ENCODE data around the gene ZNF782. TPM values are rescaled to one million over a fixed set of nuclear protein-coding genes. Genes with fewer than 3 reads are reported as not detected.
A peak's percentile ranks its signal among the peaks of the same experiment; 100 is the strongest.

The ZNF782 gene
- total RNA-seq, 4 donors from 2014 or later: 8.0 to 15.9 (median 9.6) TPM

- peaks cover 0 to 27% (median 9%) of the 10 kb centered on the region in 4 donors for H3K4me1 ChIP-seq
- H3K36me3 ChIP-seq: peaks cover 0 to 42% (median 19%) of the 10 kb centered on the region in 3 donors
- peak in 1 of 2 donors; percentile 4 for DNase-seq (ENCODE audit: low spot score in 2 of 2)
- 3 to 4% methylated on average over 11 to 23 of the region's 23 CpGs for WGBS, 2 donors
- H3K27ac ChIP-seq: peak overlapping the region; percentile 50 to 87 (median 76)
- H3K9me3 ChIP-seq: peaks cover 0 to 15% (median 5%) of the 10 kb centered on the region in 4 donors
- TF ChIP-seq EP300 (IDR thresholded peaks at IDR 0.05) (no peak), CTCF (IDR thresholded peaks at IDR 0.05) (no peak), POLR2A (IDR thresholded peaks at IDR 0.05) (no peak)
- H3K27me3 ChIP-seq: no peaks in the 10 kb centered on the region
- peak overlapping the region; percentile 69 to 86 (median 74) for H3K4me3 ChIP-seq
Measured at GRCh38 chr9:96777426-96777864, 76.9 kb downstream of the ZNF782 start.

GRCh38 chr9:96771124-96771523 lies 83.2 kb downstream of the ZNF782 start:
- Histone ChIP-seq H3K27ac (no peak overlapping the region), H3K4me3 (no peak overlapping the region), H3K27me3 (no peaks in the 10 kb centered on the region), H3K9me3 (peaks cover 0 to 78% (median 34%) of the 10 kb centered on the region in 4 donors), H3K4me1 (no peaks in the 10 kb centered on the region), H3K36me3 (peaks cover 0 to 100% (median 34%) of the 10 kb centered on the region in 3 donors)
- 95 to 97% methylated on average over 2 of the region's 2 CpGs for WGBS, 2 donors
- no peak for DNase-seq (ENCODE audit: low spot score in 2 of 2)
- TF ChIP-seq POLR2A (IDR thresholded peaks at IDR 0.05): no peak
- TF ChIP-seq EP300 (IDR thresholded peaks at IDR 0.05): no peak
- TF ChIP-seq CTCF (IDR thresholded peaks at IDR 0.05): no peak

GRCh38 chr9:96769989-96770388 lies 84.3 kb downstream of the ZNF782 start:
- Histone ChIP-seq H3K9me3 (peaks cover 0 to 89% (median 42%) of the 10 kb centered on the region in 4 donors), H3K36me3 (peaks cover 0 to 100% (median 29%) of the 10 kb centered on the region in 3 donors)
- 93 to 97% methylated on average over 6 of the region's 6 CpGs for WGBS, 2 donors

More at GRCh38 chr9:96769989-96770388, 84.3 kb downstream of the ZNF782 start:
- Histone ChIP-seq H3K4me1 (no peaks in the 10 kb centered on the region), H3K27me3 (no peaks in the 10 kb centered on the region), H3K4me3 (no peak overlapping the region), H3K27ac (no peak overlapping the region)
- DNase-seq (ENCODE audit: low spot score in 2 of 2): no peak
- TF ChIP-seq CTCF (IDR thresholded peaks at IDR 0.05) (no peak), EP300 (IDR thresholded peaks at IDR 0.05) (no peak), POLR2A (IDR thresholded peaks at IDR 0.05) (no peak)

Other genes with a start within 250 kb of the ZNF782 start
- gene CDC14B, start 234.7 kb downstream of the ZNF782 start, total RNA-seq: 10 to 100 TPM; 25.9 to 34.1 (median 27.6) TPM
- 10 to 100 TPM; 14.9 to 52.7 (median 20.6) TPM for gene PRXL2C, start 199.2 kb downstream of the ZNF782 start, total RNA-seq
- gene ZNF510, start 76.4 kb downstream of the ZNF782 start, total RNA-seq: 10 to 100 TPM; 10.0 to 17.3 (median 11.1) TPM
- gene NUTM2G, start 74.3 kb upstream of the ZNF782 start, total RNA-seq: not detected
- gene CTSV, start 184.6 kb upstream of the ZNF782 start, total RNA-seq: under 1 TPM in 1 of 4 donors, not detected in 3; 0.42 TPM